ENCODE measurements around the gene ANAPC15. TPM values are rescaled to one million over a fixed set of nuclear protein-coding genes. Genes with fewer than 3 reads are reported as not detected.

ANAPC15 gene
- total RNA-seq, 1 experiment from 2014 or later = 63.6 TPM

DNA sequence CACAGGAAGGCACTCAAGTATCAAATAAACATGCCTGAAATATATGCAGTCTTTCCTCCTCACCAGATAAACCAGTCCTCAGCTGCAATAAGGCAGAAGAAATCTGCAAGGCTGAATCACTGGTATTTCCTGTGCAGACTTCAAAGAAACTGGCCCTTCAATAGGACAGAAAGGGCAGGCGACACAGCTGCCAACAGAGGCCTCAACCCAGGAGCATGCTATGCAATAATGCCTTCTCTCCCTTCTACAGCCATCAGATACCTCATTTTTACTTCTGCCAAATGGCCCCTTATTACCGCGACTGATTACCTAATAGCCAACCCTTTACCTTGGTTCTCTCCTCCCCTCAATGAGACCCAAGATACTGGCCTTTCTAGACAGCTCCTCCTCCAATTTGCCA, 40.1 kb downstream of the ANAPC15 start:
- POLR2A ChIA-PET = interaction anchor here (1.0 to 15.4 kb wide), 7 partner anchors 9 to 59 kb away, joined by 3 to 282 read pairs (median 5); no protein-coding TSS in a partner anchor
- H3K4me3 Mint-ChIP-seq (ENCODE audit: unreplicated experiment) = peak overlapping the region; percentile 23
- no peaks in the 10 kb centered on the region for H3K27me3 Mint-ChIP-seq (ENCODE audit: insufficient read depth, unreplicated experiment)
- H3K27ac Mint-ChIP-seq (ENCODE audit: low read depth, unreplicated experiment) = peak overlapping the region; percentile 37
- intact Hi-C loops (cut with micrococcal nuclease) = no loop called here
- peaks cover 59% of the 10 kb centered on the region for H3K4me1 Mint-ChIP-seq (ENCODE audit: insufficient read depth, unreplicated experiment)
- H3K9me3 Mint-ChIP-seq (ENCODE audit: unreplicated experiment) = no peaks in the 10 kb centered on the region
- H3K36me3 Mint-ChIP-seq (ENCODE audit: insufficient read depth, unreplicated experiment) = peaks cover 15% of the 10 kb centered on the region
- CTCF ChIA-PET = interaction anchor here (0.6 to 2.9 kb wide), 6 partner anchors 47 to 358 kb away, joined by 3 to 8 read pairs (median 5); no protein-coding TSS in a partner anchor
- peak; percentile 62 for DNase-seq (ENCODE audit: unreplicated experiment)
- TF ChIP-seq, protein P1, sequence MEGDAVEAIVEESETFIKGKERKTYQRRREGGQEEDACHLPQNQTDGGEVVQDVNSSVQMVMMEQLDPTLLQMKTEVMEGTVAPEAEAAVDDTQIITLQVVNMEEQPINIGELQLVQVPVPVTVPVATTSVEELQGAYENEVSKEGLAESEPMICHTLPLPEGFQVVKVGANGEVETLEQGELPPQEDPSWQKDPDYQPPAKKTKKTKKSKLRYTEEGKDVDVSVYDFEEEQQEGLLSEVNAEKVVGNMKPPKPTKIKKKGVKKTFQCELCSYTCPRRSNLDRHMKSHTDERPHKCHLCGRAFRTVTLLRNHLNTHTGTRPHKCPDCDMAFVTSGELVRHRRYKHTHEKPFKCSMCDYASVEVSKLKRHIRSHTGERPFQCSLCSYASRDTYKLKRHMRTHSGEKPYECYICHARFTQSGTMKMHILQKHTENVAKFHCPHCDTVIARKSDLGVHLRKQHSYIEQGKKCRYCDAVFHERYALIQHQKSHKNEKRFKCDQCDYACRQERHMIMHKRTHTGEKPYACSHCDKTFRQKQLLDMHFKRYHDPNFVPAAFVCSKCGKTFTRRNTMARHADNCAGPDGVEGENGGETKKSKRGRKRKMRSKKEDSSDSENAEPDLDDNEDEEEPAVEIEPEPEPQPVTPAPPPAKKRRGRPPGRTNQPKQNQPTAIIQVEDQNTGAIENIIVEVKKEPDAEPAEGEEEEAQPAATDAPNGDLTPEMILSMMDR (IDR thresholded peaks at IDR 0.05; ENCODE audit: unreplicated experiment) = no peak
- no TSS peak for BruUV-seq (replicated peaks)

DNA sequence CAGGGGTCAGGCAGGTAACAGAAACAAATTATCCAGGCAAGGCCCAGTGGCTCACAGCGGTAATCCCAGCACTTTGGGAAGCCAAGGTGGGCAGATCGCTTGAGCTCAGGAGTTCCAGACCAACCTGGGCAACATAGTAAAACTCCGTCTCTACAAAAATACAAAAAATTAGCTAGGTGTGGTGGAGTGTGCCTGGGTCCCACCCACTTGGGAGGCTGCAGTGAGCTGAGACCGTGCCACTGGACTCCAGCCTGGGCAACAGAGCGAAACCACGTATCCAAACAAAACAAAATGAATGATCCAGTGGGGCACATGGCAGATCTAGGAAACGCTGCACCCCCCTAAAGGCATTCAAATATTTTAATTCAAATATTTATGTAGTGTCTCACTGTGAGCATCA, 42.0 kb downstream of the ANAPC15 start:
- no peak for DNase-seq (ENCODE audit: unreplicated experiment)
- peaks cover 61% of the 10 kb centered on the region for H3K4me1 Mint-ChIP-seq (ENCODE audit: insufficient read depth, unreplicated experiment)
- no peaks in the 10 kb centered on the region for H3K27me3 Mint-ChIP-seq (ENCODE audit: insufficient read depth, unreplicated experiment)
- intact Hi-C loops (cut with micrococcal nuclease) = no loop called here
- H3K36me3 Mint-ChIP-seq (ENCODE audit: insufficient read depth, unreplicated experiment) = peaks cover 23% of the 10 kb centered on the region
- ChIA-PET CTCF (interaction anchor here (0.6 to 1.6 kb wide), 5 partner anchors 8 to 74 kb away, joined by 3 to 4 read pairs (median 3); no protein-coding TSS in a partner anchor), POLR2A (interaction anchor here (0.9 to 15.4 kb wide), 12 partner anchors 8 to 71 kb away, joined by 3 to 282 read pairs (median 4); partner anchors contain the start of gene NUMA1)
- no peaks in the 10 kb centered on the region for H3K9me3 Mint-ChIP-seq (ENCODE audit: unreplicated experiment)
- no peak overlapping the region for H3K4me3 Mint-ChIP-seq (ENCODE audit: unreplicated experiment)
- TF ChIP-seq, protein P1 (IDR thresholded peaks at IDR 0.05; ENCODE audit: unreplicated experiment) = no peak
- peak overlapping the region; percentile 96 for H3K27ac Mint-ChIP-seq (ENCODE audit: low read depth, unreplicated experiment)
- TSS peak; percentile 86 for BruUV-seq (replicated peaks)

GRCh38 chr11:72069787-72070251, 42.7 kb downstream of the ANAPC15 start:
- peaks cover 59% of the 10 kb centered on the region for H3K4me1 Mint-ChIP-seq (ENCODE audit: insufficient read depth, unreplicated experiment)
- no TSS peak for BruUV-seq (replicated peaks)
- H3K4me3 Mint-ChIP-seq (ENCODE audit: unreplicated experiment) = peak overlapping the region; percentile 72
- H3K27ac Mint-ChIP-seq (ENCODE audit: low read depth, unreplicated experiment) = peak overlapping the region; percentile 96
- DNase-seq (ENCODE audit: unreplicated experiment) = peak; percentile 86
- ChIA-PET CTCF (interaction anchor here (0.5 to 1.6 kb wide), 8 partner anchors 8 to 93 kb away, joined by 3 to 5 read pairs (median 3); no protein-coding TSS in a partner anchor), POLR2A (interaction anchor here (0.6 to 15.4 kb wide), 16 partner anchors 8 to 153 kb away, joined by 3 to 282 read pairs (median 4); partner anchors contain the start of gene NUMA1)
- H3K27me3 Mint-ChIP-seq (ENCODE audit: insufficient read depth, unreplicated experiment) = no peaks in the 10 kb centered on the region
- peaks cover 23% of the 10 kb centered on the region for H3K36me3 Mint-ChIP-seq (ENCODE audit: insufficient read depth, unreplicated experiment)
- TF ChIP-seq, protein P1 (IDR thresholded peaks at IDR 0.05; ENCODE audit: unreplicated experiment) = no peak
- intact Hi-C loops (cut with micrococcal nuclease) = no loop called here
- H3K9me3 Mint-ChIP-seq (ENCODE audit: unreplicated experiment) = no peaks in the 10 kb centered on the region

DNA sequence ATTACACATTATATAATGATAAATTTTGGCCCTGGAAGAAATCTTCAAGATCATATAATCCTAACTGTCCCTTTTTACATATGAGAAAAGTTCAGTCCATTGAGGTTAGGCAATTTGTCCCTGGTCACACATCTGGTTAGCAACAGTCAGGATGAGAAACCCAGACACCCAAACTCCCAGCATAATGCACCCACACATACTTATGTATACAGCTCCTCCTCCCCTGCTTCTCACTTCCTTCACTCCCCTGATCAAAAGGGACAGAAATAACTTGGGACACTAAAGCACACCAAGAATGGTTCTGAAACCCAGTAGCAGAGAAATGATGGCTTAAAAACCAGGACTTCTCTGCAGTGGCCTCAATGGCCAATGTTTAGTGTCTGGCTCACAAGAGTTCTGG, 43.3 kb downstream of the ANAPC15 start:
- DNase-seq (ENCODE audit: unreplicated experiment) = no peak
- intact Hi-C loops (cut with micrococcal nuclease) = no loop called here
- ChIA-PET POLR2A (interaction anchor here (0.6 to 15.4 kb wide), 10 partner anchors 8 to 74 kb away, joined by 3 to 282 read pairs (median 4); partner anchors contain the start of gene NUMA1), CTCF (interaction anchor here (0.8 to 1.6 kb wide), 5 partner anchors 10 to 92 kb away, joined by 3 to 5 read pairs (median 3); no protein-coding TSS in a partner anchor)
- Mint-ChIP-seq H3K4me1 (ENCODE audit: insufficient read depth, unreplicated experiment) (peaks cover 59% of the 10 kb centered on the region), H3K4me3 (ENCODE audit: unreplicated experiment) (peak overlapping the region; percentile 72), H3K36me3 (ENCODE audit: insufficient read depth, unreplicated experiment) (peaks cover 23% of the 10 kb centered on the region), H3K27ac (ENCODE audit: low read depth, unreplicated experiment) (peak overlapping the region; percentile 96), H3K9me3 (ENCODE audit: unreplicated experiment) (no peaks in the 10 kb centered on the region), H3K27me3 (ENCODE audit: insufficient read depth, unreplicated experiment) (no peaks in the 10 kb centered on the region)
- no TSS peak for BruUV-seq (replicated peaks)
- TF ChIP-seq, protein P1 (IDR thresholded peaks at IDR 0.05; ENCODE audit: unreplicated experiment) = no peak
